ENCODE measurements around the gene CHD9NB. TPM values are rescaled to one million over a fixed set of nuclear protein-coding genes. Genes with fewer than 3 reads are reported as not detected.

Gene CHD9NB
- total and polyA plus RNA-seq, 9 of the 15 experiments (the other 6 are each of a cell fraction or from before 2014, with no cell fraction given) = 0.06 to 0.10 (median 0.07) TPM; not detected in 6

DNA sequence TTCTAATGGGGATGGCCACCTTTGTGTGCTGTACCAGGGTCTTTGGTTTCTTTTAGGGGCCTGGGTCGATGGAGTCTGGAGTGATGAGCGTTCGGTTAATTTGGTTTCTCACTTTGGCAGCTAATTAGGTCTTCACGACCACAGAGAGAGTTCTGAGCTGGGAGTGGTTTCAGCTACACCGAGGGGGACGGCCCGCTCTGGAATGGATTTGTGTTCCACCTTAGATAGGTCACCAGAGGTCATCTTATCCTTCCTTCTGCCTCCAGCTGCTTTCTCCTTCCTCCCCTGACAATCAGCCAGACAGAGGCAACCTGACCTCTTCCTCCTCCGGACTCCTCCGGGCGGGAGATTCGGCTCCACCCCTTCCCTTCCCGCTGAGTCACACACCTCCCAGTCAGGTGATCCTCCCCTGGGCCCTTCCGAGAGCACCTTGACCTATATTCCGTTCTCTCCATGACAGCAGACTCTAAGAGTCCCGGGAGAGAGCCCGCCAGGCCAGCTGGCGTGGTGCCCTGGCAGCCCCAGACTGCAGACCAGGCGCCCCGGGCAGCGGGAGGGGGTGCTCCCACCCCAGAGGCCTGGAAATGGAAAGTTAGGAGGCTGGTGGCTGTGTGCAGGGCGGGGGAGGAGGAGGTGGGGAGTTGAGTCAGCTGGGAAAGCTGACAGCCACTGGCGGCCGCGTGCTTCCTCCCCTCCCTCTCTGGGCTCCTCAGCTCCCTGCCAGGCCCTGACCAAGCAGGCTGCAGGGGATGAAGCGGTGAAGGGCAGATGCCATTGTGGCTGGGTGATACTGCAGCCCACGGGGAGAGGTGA lies 46.8 kb upstream of the CHD9NB start (continued):
- TF ChIP-seq, protein P1, sequence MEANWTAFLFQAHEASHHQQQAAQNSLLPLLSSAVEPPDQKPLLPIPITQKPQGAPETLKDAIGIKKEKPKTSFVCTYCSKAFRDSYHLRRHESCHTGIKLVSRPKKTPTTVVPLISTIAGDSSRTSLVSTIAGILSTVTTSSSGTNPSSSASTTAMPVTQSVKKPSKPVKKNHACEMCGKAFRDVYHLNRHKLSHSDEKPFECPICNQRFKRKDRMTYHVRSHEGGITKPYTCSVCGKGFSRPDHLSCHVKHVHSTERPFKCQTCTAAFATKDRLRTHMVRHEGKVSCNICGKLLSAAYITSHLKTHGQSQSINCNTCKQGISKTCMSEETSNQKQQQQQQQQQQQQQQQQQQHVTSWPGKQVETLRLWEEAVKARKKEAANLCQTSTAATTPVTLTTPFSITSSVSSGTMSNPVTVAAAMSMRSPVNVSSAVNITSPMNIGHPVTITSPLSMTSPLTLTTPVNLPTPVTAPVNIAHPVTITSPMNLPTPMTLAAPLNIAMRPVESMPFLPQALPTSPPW (CRISPR knock-in tag; IDR thresholded peaks at IDR 0.05) = peak; percentile 91
- TF ChIP-seq BRCA1 (IDR thresholded peaks at IDR 0.05) = no peak
- no peak for TF ChIP-seq BRCA1 (CRISPR knock-in tag; IDR thresholded peaks at IDR 0.05)
- no peak for TF ChIP-seq SMAD1 (IDR thresholded peaks at IDR 0.05; ENCODE audit: low read depth, low read length, partially characterized antibody)
- peak; percentile 92 for TF ChIP-seq EP400 (IDR thresholded peaks at IDR 0.05)
- TF ChIP-seq, protein P2, sequence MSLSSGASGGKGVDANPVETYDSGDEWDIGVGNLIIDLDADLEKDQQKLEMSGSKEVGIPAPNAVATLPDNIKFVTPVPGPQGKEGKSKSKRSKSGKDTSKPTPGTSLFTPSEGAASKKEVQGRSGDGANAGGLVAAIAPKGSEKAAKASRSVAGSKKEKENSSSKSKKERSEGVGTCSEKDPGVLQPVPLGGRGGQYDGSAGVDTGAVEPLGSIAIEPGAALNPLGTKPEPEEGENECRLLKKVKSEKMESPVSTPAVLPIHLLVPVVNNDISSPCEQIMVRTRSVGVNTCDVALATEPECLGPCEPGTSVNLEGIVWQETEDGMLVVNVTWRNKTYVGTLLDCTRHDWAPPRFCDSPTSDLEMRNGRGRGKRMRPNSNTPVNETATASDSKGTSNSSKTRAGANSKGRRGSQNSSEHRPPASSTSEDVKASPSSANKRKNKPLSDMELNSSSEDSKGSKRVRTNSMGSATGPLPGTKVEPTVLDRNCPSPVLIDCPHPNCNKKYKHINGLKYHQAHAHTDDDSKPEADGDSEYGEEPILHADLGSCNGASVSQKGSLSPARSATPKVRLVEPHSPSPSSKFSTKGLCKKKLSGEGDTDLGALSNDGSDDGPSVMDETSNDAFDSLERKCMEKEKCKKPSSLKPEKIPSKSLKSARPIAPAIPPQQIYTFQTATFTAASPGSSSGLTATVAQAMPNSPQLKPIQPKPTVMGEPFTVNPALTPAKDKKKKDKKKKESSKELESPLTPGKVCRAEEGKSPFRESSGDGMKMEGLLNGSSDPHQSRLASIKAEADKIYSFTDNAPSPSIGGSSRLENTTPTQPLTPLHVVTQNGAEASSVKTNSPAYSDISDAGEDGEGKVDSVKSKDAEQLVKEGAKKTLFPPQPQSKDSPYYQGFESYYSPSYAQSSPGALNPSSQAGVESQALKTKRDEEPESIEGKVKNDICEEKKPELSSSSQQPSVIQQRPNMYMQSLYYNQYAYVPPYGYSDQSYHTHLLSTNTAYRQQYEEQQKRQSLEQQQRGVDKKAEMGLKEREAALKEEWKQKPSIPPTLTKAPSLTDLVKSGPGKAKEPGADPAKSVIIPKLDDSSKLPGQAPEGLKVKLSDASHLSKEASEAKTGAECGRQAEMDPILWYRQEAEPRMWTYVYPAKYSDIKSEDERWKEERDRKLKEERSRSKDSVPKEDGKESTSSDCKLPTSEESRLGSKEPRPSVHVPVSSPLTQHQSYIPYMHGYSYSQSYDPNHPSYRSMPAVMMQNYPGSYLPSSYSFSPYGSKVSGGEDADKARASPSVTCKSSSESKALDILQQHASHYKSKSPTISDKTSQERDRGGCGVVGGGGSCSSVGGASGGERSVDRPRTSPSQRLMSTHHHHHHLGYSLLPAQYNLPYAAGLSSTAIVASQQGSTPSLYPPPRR (CRISPR knock-in tag; IDR thresholded peaks at IDR 0.05; ENCODE audit: borderline replicate concordance) = no peak
- no peak for TF ChIP-seq CHD4 (IDR thresholded peaks at IDR 0.05; ENCODE audit: insufficient read depth, insufficient replicate concordance, low read depth, low read length, poor library complexity, severe bottlenecking)
- peak; percentile 65 for TF ChIP-seq NFIC (IDR thresholded peaks at IDR 0.05)
- TF ChIP-seq HDAC2 (IDR thresholded peaks at IDR 0.05) = peak; percentile 91
- TF ChIP-seq POLR2AphosphoS2 (IDR thresholded peaks at IDR 0.05; ENCODE audit: low read length) = no peak
- TF ChIP-seq, protein P3, sequence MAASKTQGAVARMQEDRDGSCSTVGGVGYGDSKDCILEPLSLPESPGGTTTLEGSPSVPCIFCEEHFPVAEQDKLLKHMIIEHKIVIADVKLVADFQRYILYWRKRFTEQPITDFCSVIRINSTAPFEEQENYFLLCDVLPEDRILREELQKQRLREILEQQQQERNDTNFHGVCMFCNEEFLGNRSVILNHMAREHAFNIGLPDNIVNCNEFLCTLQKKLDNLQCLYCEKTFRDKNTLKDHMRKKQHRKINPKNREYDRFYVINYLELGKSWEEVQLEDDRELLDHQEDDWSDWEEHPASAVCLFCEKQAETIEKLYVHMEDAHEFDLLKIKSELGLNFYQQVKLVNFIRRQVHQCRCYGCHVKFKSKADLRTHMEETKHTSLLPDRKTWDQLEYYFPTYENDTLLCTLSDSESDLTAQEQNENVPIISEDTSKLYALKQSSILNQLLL (CRISPR knock-in tag; IDR thresholded peaks at IDR 0.05; ENCODE audit: borderline replicate concordance) = no peak
- no peak for TF ChIP-seq GATAD2B (IDR thresholded peaks at IDR 0.05; ENCODE audit: borderline replicate concordance)
- no peak for TF ChIP-seq ZBTB33 (CRISPR knock-in tag; IDR thresholded peaks at IDR 0.05)
- TF ChIP-seq RUNX1 (IDR thresholded peaks at IDR 0.05; ENCODE audit: low read depth) = no peak
- TF ChIP-seq, protein P4, sequence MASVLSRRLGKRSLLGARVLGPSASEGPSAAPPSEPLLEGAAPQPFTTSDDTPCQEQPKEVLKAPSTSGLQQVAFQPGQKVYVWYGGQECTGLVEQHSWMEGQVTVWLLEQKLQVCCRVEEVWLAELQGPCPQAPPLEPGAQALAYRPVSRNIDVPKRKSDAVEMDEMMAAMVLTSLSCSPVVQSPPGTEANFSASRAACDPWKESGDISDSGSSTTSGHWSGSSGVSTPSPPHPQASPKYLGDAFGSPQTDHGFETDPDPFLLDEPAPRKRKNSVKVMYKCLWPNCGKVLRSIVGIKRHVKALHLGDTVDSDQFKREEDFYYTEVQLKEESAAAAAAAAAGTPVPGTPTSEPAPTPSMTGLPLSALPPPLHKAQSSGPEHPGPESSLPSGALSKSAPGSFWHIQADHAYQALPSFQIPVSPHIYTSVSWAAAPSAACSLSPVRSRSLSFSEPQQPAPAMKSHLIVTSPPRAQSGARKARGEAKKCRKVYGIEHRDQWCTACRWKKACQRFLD (CRISPR knock-in tag; IDR thresholded peaks at IDR 0.05) = peak; percentile 82
- TF ChIP-seq PPARD (CRISPR knock-in tag; IDR thresholded peaks at IDR 0.05) = no peak

Measured in K562 (cell line).